Activated CD4-positive, alpha-beta T cell treated with anti-CD3 and anti-CD28 coated beads for 36 hours (primary cell): ENCODE results near the gene C13orf46. TPM values are rescaled to one million over a fixed set of nuclear protein-coding genes. Genes with fewer than 3 reads are reported as not detected.

Source experiments
- ATAC-seq: fragments of 200-7000 bp; cut with Tn5 transposase; one replicate; pipeline ENCODE4 v1.10.0; 2021; ENCODE audit warnings: mild to moderate bottlenecking, moderate library complexity
- CTCF ChIA-PET: fragments of 350-600 bp; sonication (Branson Sonifier 250); formaldehyde crosslinking; loops from one replicate; lab custom pipeline; 2021; ENCODE audit warnings: antibody characterized with exemption; lab: Charles Lee
- POLR2A ChIA-PET: fragments of 350-600 bp; sonication (Branson Sonifier 250); formaldehyde crosslinking; loops from one replicate; lab custom pipeline; 2021; ENCODE audit warnings: antibody characterized with exemption, inconsistent platforms; lab: Charles Lee
- DNase-seq: peaks from one replicate; pipeline ENCODE4 v3.0.0-alpha.2; 2020
- H3K27ac Mint-ChIP-seq: one replicate; pipeline ENCODE4 v1.8.0; 2021; ENCODE audit warnings: mixed read lengths
- H3K27me3 Mint-ChIP-seq: one replicate; pipeline ENCODE4 v1.8.0; 2021; ENCODE audit warnings: mixed read lengths
- H3K36me3 Mint-ChIP-seq: one replicate; pipeline ENCODE4 v1.8.0; 2021; ENCODE audit warnings: low read depth, mixed read lengths
- H3K4me1 Mint-ChIP-seq: one replicate; pipeline ENCODE4 v1.8.0; 2021; ENCODE audit warnings: mixed read lengths
- H3K4me3 Mint-ChIP-seq: one replicate; pipeline ENCODE4 v1.8.0; 2021; ENCODE audit warnings: mild to moderate bottlenecking, moderate library complexity, mixed read lengths
- H3K9me3 Mint-ChIP-seq: one replicate; pipeline ENCODE4 v1.8.0; 2021; ENCODE audit warnings: low read depth, mixed read lengths
- intact Hi-C, 2 experiments: fragments of 100-400 bp; cut with DNase I in 1 of 2; cut with micrococcal nuclease in 1 of 2; formaldehyde crosslinking; loops; one replicate each; pipeline versions ENCODE4 v1.14.2 to v1.15.1; 2022 to 2024; cut with DNase I, micrococcal nuclease
- total RNA-seq, 2 experiments: library from RNA; stranded (reverse); gene quantifications; one replicate each; pipeline ENCODE4 v1.2.3, GENCODE V29; 2021

The C13orf46 gene
- total RNA-seq, 2 experiments from 2014 or later, result 1.6 to 2.2 TPM

DNA sequence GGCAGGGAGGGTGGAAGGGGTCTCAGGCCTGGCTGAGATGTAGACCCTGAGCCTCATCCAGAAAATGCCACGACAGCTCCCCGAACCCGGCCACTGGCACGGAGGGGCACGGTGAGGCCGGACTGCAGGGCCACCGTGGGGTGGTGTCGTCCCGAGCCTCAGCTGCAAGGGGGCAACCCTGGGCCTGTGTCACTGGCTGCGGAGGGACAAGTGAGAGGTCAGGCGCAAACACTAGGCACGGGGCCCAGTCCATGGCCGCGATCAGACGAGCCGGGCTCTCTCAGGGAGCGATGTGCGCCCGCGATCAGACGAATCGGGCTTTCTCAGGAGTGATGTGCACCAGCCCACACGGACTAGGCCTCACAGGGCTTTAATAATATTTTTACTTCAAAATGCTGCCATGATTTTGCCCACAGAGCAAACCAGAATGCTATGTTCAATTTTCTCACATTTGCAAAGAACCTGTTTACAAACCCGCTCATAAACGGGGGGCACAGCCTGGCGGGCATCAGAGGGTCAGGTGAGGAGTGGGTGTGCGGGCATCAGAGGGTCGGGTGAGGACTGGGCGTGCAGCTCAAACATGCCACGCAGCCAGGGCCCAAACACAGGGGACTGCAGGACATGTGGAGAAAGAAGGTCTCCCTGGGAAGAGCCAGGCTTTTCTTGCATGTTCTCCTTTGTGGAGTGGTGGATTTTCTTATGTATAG lies 42.6 kb upstream of the C13orf46 start:
- Mint-ChIP-seq H3K9me3 (no peaks in the 10 kb centered on the region), H3K4me1 (peaks cover 4% of the 10 kb centered on the region), H3K36me3 (peaks cover 27% of the 10 kb centered on the region), H3K27ac (peak overlapping the region; percentile 73), H3K27me3 (no peaks in the 10 kb centered on the region), H3K4me3 (no peak overlapping the region)
- DNase-seq (no peak), ATAC-seq (no peak)
- intact Hi-C loops, result no loop called here
- ChIA-PET CTCF (interaction anchor here (0.7 kb wide), 2 partner anchors 85 to 927 kb away, joined by 3 to 4 read pairs; no protein-coding TSS in a partner anchor), POLR2A (no interaction called here)

DNA sequence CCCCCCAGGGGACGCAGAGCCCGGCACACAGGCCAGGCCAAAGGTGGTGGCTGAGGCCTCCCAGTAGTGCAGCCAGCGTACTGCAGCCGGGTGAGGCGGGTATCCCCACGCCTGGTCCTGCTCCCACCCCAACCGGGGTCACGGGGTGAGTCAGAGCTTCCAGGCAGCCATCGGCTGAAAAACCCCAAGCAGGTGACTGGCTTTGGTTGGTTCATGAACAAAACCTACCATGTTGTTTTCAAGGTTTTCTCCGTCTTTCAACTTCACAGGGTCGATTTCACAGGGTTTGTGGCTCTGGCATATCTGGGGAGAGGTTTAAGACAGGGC lies 42.1 kb upstream of the C13orf46 start:
- POLR2A ChIA-PET, result no interaction called here
- peak overlapping the region; percentile 73 for H3K27ac Mint-ChIP-seq
- peaks cover 6% of the 10 kb centered on the region for H3K4me1 Mint-ChIP-seq
- ATAC-seq, result peak; percentile 48
- H3K27me3 Mint-ChIP-seq, result no peaks in the 10 kb centered on the region
- intact Hi-C loops, result no loop called here
- CTCF ChIA-PET, result interaction anchor here (0.7 kb wide), 1 partner anchor 926 kb away, joined by 3 read pairs; no protein-coding TSS in a partner anchor
- H3K9me3 Mint-ChIP-seq, result no peaks in the 10 kb centered on the region
- no peak overlapping the region for H3K4me3 Mint-ChIP-seq
- peaks cover 29% of the 10 kb centered on the region for H3K36me3 Mint-ChIP-seq
- DNase-seq, result peak; percentile 56

DNA sequence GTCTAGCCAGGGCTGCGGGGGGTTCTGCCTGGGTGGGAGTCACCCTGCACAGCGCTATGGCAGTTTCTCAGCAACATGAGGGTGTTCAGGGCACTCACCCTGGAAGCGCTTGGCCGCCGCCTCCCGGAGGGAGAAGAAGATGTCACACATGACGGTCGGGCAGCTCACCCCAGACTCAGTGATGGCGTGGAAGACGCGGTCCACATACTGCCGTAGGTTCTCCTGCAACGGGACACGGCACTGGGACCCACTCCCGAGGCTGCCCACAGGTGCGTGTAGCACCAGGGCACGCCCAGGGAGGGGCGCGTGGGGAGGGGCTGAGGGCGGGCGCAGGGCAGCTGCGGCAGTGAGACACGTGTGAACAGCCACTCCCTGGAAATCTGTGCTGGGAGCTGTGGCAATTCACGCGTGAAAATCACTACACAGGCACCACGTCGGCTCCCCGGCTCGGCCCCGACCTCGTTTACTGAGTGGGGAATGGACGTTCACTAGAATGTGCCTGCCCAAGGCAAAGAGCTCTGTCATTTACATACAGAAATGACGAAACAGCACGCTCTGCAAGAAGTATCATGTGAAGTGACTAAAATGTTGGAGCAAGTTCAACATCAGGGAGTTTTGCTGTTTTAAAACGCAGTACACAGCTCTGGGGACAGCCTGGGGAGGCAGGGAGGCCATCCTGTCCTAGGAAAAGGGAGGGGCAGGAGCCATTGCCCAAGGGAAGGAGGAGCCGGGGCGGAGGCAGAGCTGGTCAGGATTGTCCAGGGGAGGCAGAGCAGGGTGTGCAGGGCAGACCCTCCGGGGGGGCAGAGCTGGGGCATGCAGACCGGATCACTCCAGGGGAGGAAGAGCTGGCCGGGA lies 41.5 kb upstream of the C13orf46 start:
- Mint-ChIP-seq H3K9me3 (no peaks in the 10 kb centered on the region), H3K4me3 (no peak overlapping the region), H3K27me3 (no peaks in the 10 kb centered on the region), H3K27ac (peak overlapping the region; percentile 81), H3K36me3 (peaks cover 28% of the 10 kb centered on the region), H3K4me1 (peaks cover 8% of the 10 kb centered on the region)
- ChIA-PET CTCF (interaction anchor here (0.6 to 0.7 kb wide), 2 partner anchors 96 to 926 kb away, joined by 3 read pairs; no protein-coding TSS in a partner anchor), POLR2A (no interaction called here)
- ATAC-seq (no peak), DNase-seq (no peak)
- intact Hi-C loops, result no loop called here

DNA sequence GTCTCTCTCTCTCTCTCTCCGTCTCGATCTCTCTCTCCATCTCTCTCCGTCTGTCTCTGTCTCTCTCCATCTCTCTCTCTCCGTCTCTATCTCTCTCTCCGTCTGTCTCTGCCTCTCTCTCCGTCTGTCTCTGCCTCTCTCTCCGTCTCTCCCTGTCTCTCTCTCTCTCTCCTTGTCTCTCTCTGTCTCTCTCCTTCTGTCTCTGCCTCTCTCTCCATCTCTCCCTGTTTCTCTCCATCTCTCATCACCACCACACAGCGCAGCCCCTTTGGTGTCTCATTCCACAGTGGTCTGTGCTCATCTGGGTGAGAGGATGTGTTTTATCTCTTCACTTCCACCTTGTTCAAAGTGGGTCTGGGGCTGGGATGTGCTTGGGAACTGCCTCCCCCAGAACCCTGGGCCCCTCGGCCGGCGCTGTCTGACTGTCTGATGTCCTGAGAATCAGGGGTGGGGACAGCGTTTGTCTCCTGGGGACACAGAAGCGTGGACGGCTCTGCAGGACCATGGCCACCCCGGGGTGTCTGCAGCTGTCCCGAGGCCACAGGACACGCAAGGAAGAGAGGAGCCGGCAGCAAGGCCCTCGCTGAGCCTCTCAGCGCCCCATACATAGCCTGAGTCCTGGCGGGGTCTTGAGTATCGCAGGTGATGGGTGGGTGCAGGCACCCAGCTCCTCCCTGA lies 40.2 kb upstream of the C13orf46 start:
- ChIA-PET CTCF (no interaction called here), POLR2A (no interaction called here)
- intact Hi-C loops, result no loop called here
- peaks cover 8% of the 10 kb centered on the region for H3K4me1 Mint-ChIP-seq
- no peaks in the 10 kb centered on the region for H3K9me3 Mint-ChIP-seq
- H3K27ac Mint-ChIP-seq, result no peak overlapping the region
- no peaks in the 10 kb centered on the region for H3K27me3 Mint-ChIP-seq
- no peak for DNase-seq
- no peak for ATAC-seq
- peaks cover 29% of the 10 kb centered on the region for H3K36me3 Mint-ChIP-seq
- H3K4me3 Mint-ChIP-seq, result no peak overlapping the region

DNA sequence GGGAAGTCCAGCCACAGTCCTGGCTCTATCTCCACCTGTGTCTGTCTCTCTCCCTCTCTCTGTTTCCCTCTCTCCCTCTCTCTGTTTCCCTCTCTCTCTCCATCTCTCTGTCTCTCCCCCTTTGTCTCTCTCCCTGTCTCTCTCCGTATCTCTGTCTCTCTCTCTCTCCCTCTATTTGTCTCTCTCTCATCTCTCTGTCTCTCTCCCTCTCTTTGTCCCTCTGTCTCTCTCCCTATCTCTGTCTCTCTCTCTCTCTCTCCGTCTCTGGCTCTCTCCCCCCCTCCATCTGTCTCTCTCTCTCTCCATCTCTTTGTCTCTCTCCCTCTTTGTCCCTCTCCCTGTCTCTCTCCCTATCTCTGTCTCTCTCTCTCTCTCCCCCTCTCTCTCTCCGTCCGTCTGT lies 39.5 kb upstream of the C13orf46 start:
- DNase-seq (no peak), ATAC-seq (no peak)
- H3K36me3 Mint-ChIP-seq, result peaks cover 31% of the 10 kb centered on the region
- no peak overlapping the region for H3K4me3 Mint-ChIP-seq
- no peak overlapping the region for H3K27ac Mint-ChIP-seq
- POLR2A ChIA-PET, result no interaction called here
- intact Hi-C loops, result no loop called here
- CTCF ChIA-PET, result no interaction called here
- H3K4me1 Mint-ChIP-seq, result peaks cover 8% of the 10 kb centered on the region
- no peaks in the 10 kb centered on the region for H3K9me3 Mint-ChIP-seq
- H3K27me3 Mint-ChIP-seq, result no peaks in the 10 kb centered on the region

DNA sequence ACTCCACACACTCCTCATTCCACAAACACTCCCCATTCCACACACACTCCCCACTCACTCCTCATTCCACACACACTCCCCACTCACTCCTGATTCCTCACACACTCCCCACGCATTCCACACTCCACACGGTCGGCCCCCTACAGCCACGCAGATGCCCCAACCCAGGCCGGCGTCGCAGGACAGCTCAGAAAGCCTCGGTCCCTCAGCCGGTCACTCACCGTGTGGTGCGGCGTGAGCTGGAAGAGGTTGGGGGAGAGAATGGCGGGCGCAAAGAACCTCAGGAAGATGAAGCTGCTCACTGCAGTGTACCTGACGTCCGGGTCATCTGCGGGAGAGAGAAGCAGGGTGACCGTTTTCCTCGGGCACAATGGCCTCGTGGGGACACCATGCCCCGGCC lies 39.0 kb upstream of the C13orf46 start:
- POLR2A ChIA-PET, result no interaction called here
- no peaks in the 10 kb centered on the region for H3K27me3 Mint-ChIP-seq
- no peak overlapping the region for H3K4me3 Mint-ChIP-seq
- H3K27ac Mint-ChIP-seq, result no peak overlapping the region
- intact Hi-C loops, result no loop called here
- DNase-seq (no peak), ATAC-seq (no peak)
- H3K4me1 Mint-ChIP-seq, result peaks cover 8% of the 10 kb centered on the region
- CTCF ChIA-PET, result no interaction called here
- H3K36me3 Mint-ChIP-seq, result peaks cover 31% of the 10 kb centered on the region
- H3K9me3 Mint-ChIP-seq, result no peaks in the 10 kb centered on the region

DNA sequence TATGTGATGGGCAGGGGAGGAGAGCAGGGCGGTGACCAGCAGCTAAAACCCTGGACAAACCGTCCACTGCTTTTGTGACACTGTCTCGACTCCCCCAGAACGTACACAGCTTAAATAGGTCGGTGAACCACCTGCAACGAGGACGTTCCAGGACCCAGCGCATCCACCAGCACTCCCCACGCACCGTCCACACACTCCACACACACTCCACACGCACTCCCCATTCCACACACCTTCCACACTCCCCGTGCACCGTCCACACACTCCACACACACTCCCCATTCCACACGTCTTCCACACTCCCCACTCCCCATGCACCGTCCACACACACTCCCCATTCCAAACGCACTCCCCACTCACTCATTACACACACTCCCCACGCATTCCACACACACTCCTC lies 38.3 kb upstream of the C13orf46 start:
- ChIA-PET CTCF (interaction anchor here (1.1 kb wide), 1 partner anchor 214 kb away, joined by 3 read pairs; no protein-coding TSS in a partner anchor), POLR2A (no interaction called here)
- no peaks in the 10 kb centered on the region for H3K27me3 Mint-ChIP-seq
- intact Hi-C loops, result no loop called here
- no peak overlapping the region for H3K27ac Mint-ChIP-seq
- peaks cover 29% of the 10 kb centered on the region for H3K36me3 Mint-ChIP-seq
- DNase-seq (no peak), ATAC-seq (no peak)
- H3K4me1 Mint-ChIP-seq, result peaks cover 8% of the 10 kb centered on the region
- H3K9me3 Mint-ChIP-seq, result no peaks in the 10 kb centered on the region
- no peak overlapping the region for H3K4me3 Mint-ChIP-seq

DNA sequence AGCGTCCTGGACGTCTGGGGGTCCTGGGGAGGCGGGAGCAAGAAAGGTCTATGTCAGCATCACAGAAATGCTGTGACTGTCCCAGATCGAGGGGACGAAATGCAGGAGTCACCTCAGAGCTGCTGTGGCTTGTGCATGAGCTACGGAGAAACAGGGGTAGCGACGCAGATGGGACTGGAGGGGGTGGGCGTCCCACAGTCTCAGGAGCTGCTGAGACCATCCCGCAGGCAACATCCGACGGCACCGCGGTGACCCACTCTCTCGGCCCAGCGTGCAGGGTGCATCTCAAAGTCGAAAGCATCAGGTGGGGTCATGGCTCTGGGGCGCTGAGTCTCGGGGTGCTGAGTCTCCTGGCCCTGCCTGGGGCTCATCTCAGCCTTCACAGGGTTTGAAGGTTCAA lies 37.4 kb upstream of the C13orf46 start:
- H3K4me3 Mint-ChIP-seq, result no peak overlapping the region
- DNase-seq (no peak), ATAC-seq (no peak)
- no peaks in the 10 kb centered on the region for H3K9me3 Mint-ChIP-seq
- no peaks in the 10 kb centered on the region for H3K27me3 Mint-ChIP-seq
- POLR2A ChIA-PET, result no interaction called here
- H3K27ac Mint-ChIP-seq, result peak overlapping the region; percentile 39
- CTCF ChIA-PET, result interaction anchor here (1.1 kb wide), 1 partner anchor 215 kb away, joined by 3 read pairs; no protein-coding TSS in a partner anchor
- H3K4me1 Mint-ChIP-seq, result peaks cover 8% of the 10 kb centered on the region
- intact Hi-C loops, result no loop called here
- peaks cover 23% of the 10 kb centered on the region for H3K36me3 Mint-ChIP-seq

DNA sequence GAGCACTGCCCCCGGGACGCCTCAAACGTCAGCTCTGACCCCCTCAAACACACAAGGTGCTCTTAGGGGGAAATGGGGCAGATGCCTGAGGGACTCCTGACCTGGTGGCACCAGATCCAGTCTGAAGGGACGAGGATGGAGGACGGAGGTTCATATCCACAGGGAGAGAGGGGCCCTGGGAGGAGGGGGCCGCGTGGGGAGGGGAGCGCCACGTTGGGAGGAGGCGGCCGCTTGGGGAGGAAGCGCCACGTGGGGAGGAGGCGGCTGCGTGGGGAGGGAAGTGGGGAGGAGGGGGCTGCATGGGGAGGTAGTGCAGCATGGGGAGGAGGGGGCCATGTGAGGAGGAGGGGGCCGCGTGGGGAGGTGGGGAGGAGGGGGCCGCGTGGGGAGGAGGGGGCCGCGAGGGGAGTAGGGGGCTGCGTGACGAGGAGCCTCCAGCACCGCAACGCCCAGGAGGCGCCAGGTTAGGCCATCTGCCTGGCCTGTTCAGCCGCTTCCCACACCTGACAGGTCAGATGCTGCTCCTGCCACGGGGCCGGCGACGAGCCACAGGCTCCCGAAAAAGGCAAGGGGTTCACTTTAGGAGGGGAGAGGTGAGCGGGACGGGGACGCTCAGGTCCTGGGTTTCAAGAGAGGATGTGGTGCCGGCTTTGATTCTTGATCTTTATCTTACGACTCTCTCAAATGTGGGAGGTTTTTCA lies 36.7 kb upstream of the C13orf46 start:
- intact Hi-C loops, result no loop called here
- H3K27ac Mint-ChIP-seq, result peak overlapping the region; percentile 39
- POLR2A ChIA-PET, result no interaction called here
- H3K4me1 Mint-ChIP-seq, result peaks cover 4% of the 10 kb centered on the region
- CTCF ChIA-PET, result no interaction called here
- H3K36me3 Mint-ChIP-seq, result peaks cover 18% of the 10 kb centered on the region
- H3K4me3 Mint-ChIP-seq, result no peak overlapping the region
- no peaks in the 10 kb centered on the region for H3K9me3 Mint-ChIP-seq
- ATAC-seq, result peak; percentile 47
- DNase-seq, result peak; percentile 33
- no peaks in the 10 kb centered on the region for H3K27me3 Mint-ChIP-seq

DNA sequence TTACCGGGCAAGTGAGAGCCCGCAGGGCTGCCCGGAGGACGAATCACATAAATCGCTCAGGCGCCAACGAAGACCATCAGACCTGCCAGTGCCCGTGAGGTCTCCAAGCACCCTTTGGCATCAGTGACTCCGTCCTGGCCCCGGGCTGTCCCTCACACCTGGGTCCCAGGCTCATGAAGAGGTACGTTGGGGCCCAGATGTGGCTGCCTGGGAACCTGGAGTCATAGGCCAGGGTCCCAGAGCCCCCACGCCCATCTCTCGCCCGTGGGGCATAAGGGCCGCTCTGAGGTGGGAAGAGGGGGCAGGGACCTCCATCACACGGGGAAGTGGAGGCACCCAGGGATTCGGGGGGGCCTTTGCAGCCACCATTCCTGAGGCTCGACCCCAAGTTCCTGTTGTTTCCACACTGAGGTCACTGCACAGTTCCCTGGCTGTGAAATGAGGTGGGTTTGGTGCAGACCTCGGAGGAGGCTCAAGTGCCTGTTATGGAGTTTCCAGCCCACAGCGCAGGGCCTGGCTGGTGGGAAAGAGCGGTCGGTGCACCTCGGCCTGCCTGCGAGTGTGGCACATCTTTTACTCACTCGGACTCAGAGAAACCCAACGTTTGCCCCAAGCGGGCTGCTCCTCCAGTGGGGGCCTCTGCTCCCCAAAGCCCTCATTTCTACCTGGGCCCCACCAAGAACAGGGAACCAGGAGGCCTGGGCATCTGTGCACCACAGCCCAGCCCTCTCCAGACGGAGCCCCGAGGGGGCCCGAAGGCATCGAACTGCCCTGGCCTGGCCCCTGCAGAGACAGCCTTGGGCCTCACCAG lies 35.9 kb upstream of the C13orf46 start:
- no peak for DNase-seq
- POLR2A ChIA-PET, result no interaction called here
- H3K27ac Mint-ChIP-seq, result no peak overlapping the region
- no peaks in the 10 kb centered on the region for H3K27me3 Mint-ChIP-seq
- no peak for ATAC-seq
- peaks cover 3% of the 10 kb centered on the region for H3K4me1 Mint-ChIP-seq
- no peak overlapping the region for H3K4me3 Mint-ChIP-seq
- intact Hi-C loops, result no loop called here
- peaks cover 16% of the 10 kb centered on the region for H3K36me3 Mint-ChIP-seq
- CTCF ChIA-PET, result no interaction called here
- H3K9me3 Mint-ChIP-seq, result no peaks in the 10 kb centered on the region
